Aorta (tissue), 5 donors: ENCODE measurements around the gene MGAT5B. TPM values are rescaled to one million over a fixed set of nuclear protein-coding genes. Genes with fewer than 3 reads are reported as not detected.

Source experiments
- ATAC-seq: fragments of 200-7000 bp; cut with Tn5 transposase; one replicate; pipeline ENCODE4 v1.9.1; 2022; ENCODE audit warnings: moderate library complexity; ENCODE audit not compliant: low FRiP score
- DNase-seq, 2 donors: peaks; one replicate each; pipeline ENCODE4 v3.0.0-alpha.2; 2020
- H3K27ac ChIP-seq, 2 donors: one replicate each; pipeline ENCODE4 v1.5.1; 2013; ENCODE audit warnings: low read length in 2 of 2, mild to moderate bottlenecking in 2 of 2, moderate library complexity in 2 of 2, control low read depth in 1 of 2, inconsistent platforms in 1 of 2, low read depth in 1 of 2
- H3K27me3 ChIP-seq, 2 donors: one replicate each; pipeline ENCODE4 v1.6.1; 2013; ENCODE audit warnings: control low read depth in 1 of 2, low read length in 1 of 2, mild to moderate bottlenecking in 1 of 2, moderate library complexity in 1 of 2; ENCODE audit not compliant: insufficient read depth in 2 of 2, control insufficient read depth in 1 of 2
- H3K36me3 ChIP-seq, 2 donors: one replicate each; pipeline ENCODE4 v1.6.1; 2013; ENCODE audit warnings: control low read depth in 1 of 2, low read length in 1 of 2, mild to moderate bottlenecking in 1 of 2; ENCODE audit not compliant: insufficient read depth in 2 of 2, control insufficient read depth in 1 of 2
- H3K4me1 ChIP-seq, 2 donors: one replicate each; pipeline ENCODE4 v1.6.1; 2013; ENCODE audit warnings: low read length in 2 of 2, control low read depth in 1 of 2, mild to moderate bottlenecking in 1 of 2, moderate library complexity in 1 of 2; ENCODE audit not compliant: insufficient read depth in 2 of 2, control insufficient read depth in 1 of 2
- H3K4me3 ChIP-seq, 2 donors: one replicate each; pipeline ENCODE4 v1.5.1; 2013; ENCODE audit warnings: low read length in 2 of 2, control low read depth in 1 of 2, mild to moderate bottlenecking in 1 of 2
- H3K9me3 ChIP-seq: one replicate; pipeline ENCODE4 v1.6.1; 2013; ENCODE audit warnings: mild to moderate bottlenecking, low read length; ENCODE audit not compliant: control insufficient read depth
- WGBS, 2 donors: extraction: QIAGEN DNeasy Blood & Tissue Kit; methylation state at CpG; one replicate each; pipeline ENCODE4 v1.1.7; 2013; 5-methylcytosine and 5-hydroxymethylcytosine counted together
- intact Hi-C, 2 donors: fragments of 100-400 bp; cut with DNase I; formaldehyde crosslinking; loops; one replicate each; pipeline versions ENCODE4 v1.14.2 to v1.15.0; 2022
- polyA plus RNA-seq, 2 donors: library from polyadenylated mRNA; stranded (reverse); fragments of 200-250 nt; gene quantifications; one replicate each; pipeline ENCODE4 v1.2.3, GENCODE V29; 2013
- total RNA-seq, 2 donors: library from RNA; stranded (reverse); fragmentation: NEBNext Ultra II Directional; extraction: Animal tissue kit (Norgen Biotek cat#: 25700); gene quantifications; one replicate each; pipeline ENCODE4 v1.2.1, GENCODE V29; 2021
- donor health status: healthy with polysubstance abuse.
- donor health status: Bipolar disorder and iron deficiency.
- donor health status: DM: no; HTN: no; CAD: no.
- donor health status: DM: no; HTN: no; CAD: no.
- donor health status: DM: yes; HTN: yes; CAD: no.

The MGAT5B gene
- total and polyA plus RNA-seq, 4 donors, result 0.51 to 0.55 TPM; not detected in 2

DNA sequence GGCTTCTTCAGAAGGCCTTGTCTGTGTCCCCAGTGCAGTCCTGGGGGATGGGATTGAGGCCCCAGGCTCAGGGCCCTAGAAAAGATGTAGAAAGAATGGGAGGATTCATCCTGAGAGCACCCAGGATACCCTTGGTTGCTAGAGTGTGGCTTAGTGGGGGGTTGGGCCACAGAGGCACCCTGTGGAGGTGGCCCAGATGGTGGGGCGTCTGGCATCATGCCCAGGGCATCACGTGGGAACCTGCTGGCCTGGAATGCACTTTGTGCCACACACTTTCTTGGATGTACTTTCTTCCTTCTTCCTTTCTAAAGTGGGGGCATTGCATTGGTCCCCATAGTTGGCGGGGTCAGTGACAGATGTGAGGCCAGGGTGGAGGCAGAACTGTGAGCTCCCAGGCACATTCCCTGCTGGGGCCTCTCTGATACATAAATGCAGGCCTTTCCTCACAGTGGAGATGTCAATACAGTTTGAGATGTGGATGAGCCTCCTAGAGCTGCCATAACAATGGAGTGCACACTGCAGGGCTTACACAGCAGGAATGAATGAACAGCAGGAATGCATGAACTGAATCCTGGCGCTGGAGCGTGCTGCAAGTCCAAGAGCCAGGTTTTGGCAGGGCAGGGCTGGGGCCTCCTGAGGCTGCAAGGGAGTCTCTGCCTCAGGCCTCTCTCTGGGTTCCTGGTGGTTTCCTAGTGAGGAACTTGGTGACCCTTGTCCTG lies 43.3 kb downstream of the MGAT5B start:
- no peak overlapping the region for H3K4me3 ChIP-seq
- no peaks in the 10 kb centered on the region for H3K36me3 ChIP-seq
- H3K27me3 ChIP-seq, result no peaks in the 10 kb centered on the region
- H3K9me3 ChIP-seq, result no peaks in the 10 kb centered on the region
- no peak overlapping the region for H3K27ac ChIP-seq
- intact Hi-C loops, result no loop called here
- no peaks in the 10 kb centered on the region for H3K4me1 ChIP-seq
- 65 to 66% methylated on average over 5 of the region's 5 CpGs for WGBS, 2 donors
- ATAC-seq, result no peak
- DNase-seq, result peak in 1 of 2 donors; percentile 20

GRCh38 chr17:76912421-76913164 lies 44.4 kb downstream of the MGAT5B start:
- H3K36me3 ChIP-seq, result no peaks in the 10 kb centered on the region
- H3K27me3 ChIP-seq, result no peaks in the 10 kb centered on the region
- H3K9me3 ChIP-seq, result no peaks in the 10 kb centered on the region
- DNase-seq, result peak in 1 of 2 donors; percentile 14
- no peak overlapping the region for H3K27ac ChIP-seq
- no peak overlapping the region for H3K4me3 ChIP-seq
- WGBS, 2 donors, result 89 to 90% methylated on average over 28 of the region's 28 CpGs
- no peak for ATAC-seq
- intact Hi-C loops, result no loop called here
- no peaks in the 10 kb centered on the region for H3K4me1 ChIP-seq

DNA sequence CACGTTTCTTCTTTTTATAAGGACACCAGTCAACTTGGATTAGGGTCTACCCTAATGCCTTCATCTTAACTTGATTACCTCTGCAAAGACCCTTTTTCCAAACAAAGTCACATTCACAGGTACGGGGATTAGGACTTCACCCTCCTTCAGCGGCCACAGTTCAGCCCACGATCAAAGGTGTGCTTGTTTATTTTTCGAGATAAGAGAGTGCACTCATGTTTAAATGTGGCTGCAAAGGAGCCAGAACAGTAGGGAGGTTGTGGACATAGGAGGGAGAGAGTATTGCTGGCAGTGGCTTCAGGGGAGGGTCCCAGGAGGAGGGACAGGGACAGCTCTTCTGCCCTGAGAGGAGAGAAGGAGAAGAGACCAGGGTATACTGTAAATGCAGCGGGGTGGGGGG lies 46.7 kb downstream of the MGAT5B start:
- no peak for ATAC-seq
- H3K4me1 ChIP-seq, result peaks cover 0 to 4% of the 10 kb centered on the region in 2 donors

DNA sequence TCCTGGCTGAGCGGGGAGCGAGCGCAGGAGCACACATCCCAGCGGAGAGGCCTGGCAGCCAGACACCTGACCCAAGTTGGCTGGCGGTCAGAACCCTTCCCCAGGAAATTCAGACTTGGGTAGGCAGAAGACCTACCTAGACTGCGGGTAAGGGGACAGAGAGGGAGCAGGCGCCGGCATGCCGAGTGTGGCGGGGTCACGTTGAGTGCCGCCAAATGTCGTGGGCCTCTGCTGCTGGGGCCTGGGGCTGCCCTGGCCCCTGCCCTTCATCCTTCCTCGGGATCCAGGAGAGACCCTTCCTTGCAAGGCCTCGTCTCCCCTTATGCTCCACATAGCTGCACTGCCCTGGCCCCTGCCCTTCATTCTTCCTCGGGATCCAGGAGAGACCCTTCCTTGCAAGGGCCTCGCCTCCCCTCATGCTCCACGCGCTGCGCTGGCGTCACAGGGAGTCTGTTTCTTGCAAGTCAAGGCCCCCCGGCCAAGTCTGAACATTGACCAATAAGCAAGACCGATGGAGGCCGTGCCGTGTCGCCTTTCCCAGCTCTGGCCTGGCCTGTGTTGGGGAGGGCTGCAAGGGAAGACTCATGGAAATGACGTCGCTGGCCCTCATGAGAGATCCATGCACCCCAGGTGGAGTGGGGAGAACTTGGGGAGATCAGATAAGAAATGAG lies 47.8 kb downstream of the MGAT5B start:
- Histone ChIP-seq H3K27ac (no peak overlapping the region), H3K4me3 (no peak overlapping the region), H3K9me3 (no peaks in the 10 kb centered on the region), H3K27me3 (no peaks in the 10 kb centered on the region), H3K4me1 (peaks cover 0 to 4% of the 10 kb centered on the region in 2 donors), H3K36me3 (no peaks in the 10 kb centered on the region)
- ATAC-seq (no peak), DNase-seq (peak in 1 of 2 donors; percentile 18)
- intact Hi-C loops, result no loop called here
- WGBS, 2 donors, result 91 to 97% methylated on average over 28 of the region's 28 CpGs

More for the DNA sequence above, 46.7 kb downstream of the MGAT5B start:
- WGBS, 2 donors, result 73 to 75% methylated on average over 6 of the region's 6 CpGs
- H3K36me3 ChIP-seq, result no peaks in the 10 kb centered on the region
- H3K27ac ChIP-seq, result no peak overlapping the region
- no peak for DNase-seq
- intact Hi-C loops, result no loop called here
- no peak overlapping the region for H3K4me3 ChIP-seq
- no peaks in the 10 kb centered on the region for H3K27me3 ChIP-seq
- no peaks in the 10 kb centered on the region for H3K9me3 ChIP-seq

DNA sequence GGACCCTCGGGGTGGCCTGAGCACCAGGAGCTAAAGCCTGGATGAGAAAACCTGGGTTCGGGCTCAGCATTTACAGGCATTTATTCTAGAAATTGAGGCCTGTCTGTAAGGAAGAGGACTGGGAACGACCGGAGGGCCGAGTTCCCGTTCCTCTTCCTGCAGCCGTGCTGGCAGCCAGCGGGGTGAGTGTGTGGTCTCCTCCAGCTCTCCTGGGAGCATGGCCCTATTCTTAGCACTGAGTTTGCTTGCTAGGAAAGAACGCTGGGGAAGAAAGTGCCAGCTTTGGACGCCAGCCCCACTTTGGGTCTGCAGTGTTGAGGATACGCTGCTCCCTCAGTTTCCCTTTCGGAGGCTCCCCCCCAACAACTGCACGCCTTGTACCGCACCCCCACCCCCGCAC lies 49.6 kb downstream of the MGAT5B start:
- peak; percentile 58 for ATAC-seq
- intact Hi-C loops, result no loop called here
- Histone ChIP-seq H3K9me3 (no peaks in the 10 kb centered on the region), H3K4me3 (no peak overlapping the region), H3K27ac (no peak overlapping the region), H3K27me3 (no peaks in the 10 kb centered on the region), H3K36me3 (no peaks in the 10 kb centered on the region), H3K4me1 (peaks cover 0 to 4% of the 10 kb centered on the region in 2 donors)
- WGBS, 2 donors, result 15 to 16% methylated on average over 15 of the region's 15 CpGs
- peak; percentile 65 to 88 for DNase-seq

GRCh38 chr17:76918811-76919210 lies 50.6 kb downstream of the MGAT5B start:
- H3K27ac ChIP-seq, result no peak overlapping the region
- no peaks in the 10 kb centered on the region for H3K9me3 ChIP-seq
- peaks cover 0 to 4% of the 10 kb centered on the region in 2 donors for H3K4me1 ChIP-seq
- DNase-seq, result no peak
- no peak for ATAC-seq
- no peaks in the 10 kb centered on the region for H3K27me3 ChIP-seq
- WGBS, 2 donors, result 14 to 16% methylated on average over 6 of the region's 6 CpGs
- no peak overlapping the region for H3K4me3 ChIP-seq
- H3K36me3 ChIP-seq, result no peaks in the 10 kb centered on the region
- intact Hi-C loops, result no loop called here

DNA sequence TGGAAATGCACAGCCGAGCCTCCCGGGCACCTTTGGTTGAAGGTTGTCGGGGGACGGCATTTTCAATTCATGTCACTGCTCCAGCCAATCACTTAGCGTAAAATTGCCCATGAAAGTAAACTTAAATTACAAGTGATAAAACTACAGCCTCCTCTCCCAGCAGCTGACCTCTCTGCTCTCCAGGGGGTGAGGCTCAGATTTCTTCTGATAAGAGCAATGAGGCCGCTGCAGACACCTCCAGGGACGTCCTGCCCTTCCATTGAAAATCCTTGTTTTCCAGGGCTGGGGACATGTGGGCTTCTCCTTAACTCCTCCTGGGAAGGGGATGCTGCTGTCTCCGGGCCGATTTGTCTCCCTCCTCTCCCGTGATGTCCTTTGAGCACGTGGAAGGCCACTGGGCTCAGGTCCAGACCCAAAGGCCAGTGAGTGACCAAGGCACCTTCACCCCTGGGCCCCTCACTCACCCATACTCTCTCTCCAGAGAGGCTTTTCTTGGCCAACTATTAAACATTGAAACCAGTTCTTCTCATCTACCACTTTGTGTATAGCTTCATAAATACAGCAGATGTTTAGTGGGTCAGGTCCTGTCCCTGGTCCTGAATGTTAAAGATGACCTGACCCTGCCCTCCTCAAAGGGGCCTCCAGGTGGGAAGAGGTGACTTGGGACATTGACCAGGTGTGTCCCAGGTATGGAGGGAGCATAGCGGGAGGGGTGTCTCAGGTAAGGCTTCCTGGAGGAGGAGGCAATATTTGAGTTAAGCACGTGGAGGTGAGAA lies 52.3 kb downstream of the MGAT5B start:
- intact Hi-C loops, result no loop called here
- H3K4me1 ChIP-seq, result peaks cover 0 to 4% of the 10 kb centered on the region in 2 donors
- no peak for ATAC-seq
- no peaks in the 10 kb centered on the region for H3K36me3 ChIP-seq
- WGBS, 2 donors, result 79 to 82% methylated on average over 13 of the region's 13 CpGs
- H3K9me3 ChIP-seq, result no peaks in the 10 kb centered on the region
- no peak for DNase-seq
- no peak overlapping the region for H3K27ac ChIP-seq
- H3K27me3 ChIP-seq, result no peaks in the 10 kb centered on the region
- H3K4me3 ChIP-seq, result no peak overlapping the region

DNA sequence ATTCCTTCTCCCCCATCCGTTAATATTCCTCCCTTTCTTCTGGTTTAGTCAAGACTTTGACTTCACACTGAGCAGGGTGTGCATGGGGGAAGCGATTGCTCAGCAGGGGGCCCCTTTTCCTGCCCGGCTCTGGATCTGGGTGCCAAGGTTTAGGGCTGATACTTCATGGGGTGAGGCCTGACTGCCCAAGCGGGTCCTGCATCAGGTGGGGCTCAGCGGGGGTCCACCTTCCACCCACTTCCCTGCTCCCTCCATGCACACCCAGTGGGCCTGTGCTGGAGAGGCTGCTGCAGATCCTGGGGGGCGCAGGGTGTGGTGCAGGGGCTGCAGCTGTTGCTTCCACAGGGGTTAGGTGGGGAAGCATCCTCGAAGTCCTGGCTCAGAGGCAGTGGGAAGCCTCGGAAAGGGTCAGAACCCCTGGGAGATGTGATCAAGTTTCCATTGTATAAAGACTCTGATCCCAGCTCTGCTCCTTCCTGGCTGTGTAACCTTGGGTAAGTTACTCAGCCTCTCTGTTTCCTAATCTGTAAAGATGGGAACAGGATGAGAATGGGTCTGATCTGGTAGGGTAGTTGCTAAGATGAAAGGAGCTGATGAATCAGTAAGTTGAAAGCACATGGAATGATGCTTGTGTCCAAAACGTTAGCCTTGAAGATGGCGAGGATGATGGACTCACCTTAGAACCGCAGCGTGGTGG lies 53.3 kb downstream of the MGAT5B start:
- Histone ChIP-seq H3K4me3 (no peak overlapping the region), H3K27ac (no peak overlapping the region), H3K36me3 (no peaks in the 10 kb centered on the region), H3K9me3 (no peaks in the 10 kb centered on the region), H3K27me3 (no peaks in the 10 kb centered on the region), H3K4me1 (peaks cover 0 to 4% of the 10 kb centered on the region in 2 donors)
- no peak for ATAC-seq
- WGBS, 2 donors, result 79 to 82% methylated on average over 12 of the region's 12 CpGs
- no peak for DNase-seq
- intact Hi-C loops, result no loop called here
